ENCODE data around the gene RHOT1.

GRCh38 chr17:32211671-32212070 is 69.4 kb downstream of the RHOT1 start:
- TF ChIP-seq SIN3A (IDR thresholded peaks at IDR 0.05; ENCODE audit: borderline replicate concordance, insufficient read depth, low read depth, low read length): no peak
- TF ChIP-seq POLR2AphosphoS5 (IDR thresholded peaks at IDR 0.05; ENCODE audit: low read depth, low read length): no peak

All from Panc1 (cell line).